Hypothalamus (tissue), 51 donors: ENCODE data around the gene ASIC1.

Experiments
- DNase-seq, 51 donors: peaks; one replicate each; lab custom pipeline; 2025; lab: John Stamatoyannopoulos, UW

The ASIC1 gene

DNA sequence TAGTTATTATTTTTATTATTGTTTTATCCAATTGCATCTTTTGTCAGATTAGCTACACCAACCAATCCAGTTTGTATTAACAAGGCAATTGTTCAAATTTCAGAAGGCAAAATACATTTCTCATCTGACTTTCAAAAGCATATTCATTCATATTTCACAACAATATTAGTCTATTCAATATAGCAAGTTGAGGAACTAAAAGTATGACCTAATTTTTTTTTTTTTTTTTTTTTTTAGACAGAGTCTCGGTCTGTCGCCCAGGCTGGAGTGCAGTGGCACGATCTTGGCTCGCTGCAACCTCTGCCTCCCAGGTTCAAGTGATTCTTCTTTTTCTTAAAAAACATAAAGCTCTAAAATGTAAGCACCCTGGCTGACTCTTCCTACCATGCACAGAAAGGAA is 71.9 kb downstream of the ASIC1 start:
- no peak for DNase-seq

DNA sequence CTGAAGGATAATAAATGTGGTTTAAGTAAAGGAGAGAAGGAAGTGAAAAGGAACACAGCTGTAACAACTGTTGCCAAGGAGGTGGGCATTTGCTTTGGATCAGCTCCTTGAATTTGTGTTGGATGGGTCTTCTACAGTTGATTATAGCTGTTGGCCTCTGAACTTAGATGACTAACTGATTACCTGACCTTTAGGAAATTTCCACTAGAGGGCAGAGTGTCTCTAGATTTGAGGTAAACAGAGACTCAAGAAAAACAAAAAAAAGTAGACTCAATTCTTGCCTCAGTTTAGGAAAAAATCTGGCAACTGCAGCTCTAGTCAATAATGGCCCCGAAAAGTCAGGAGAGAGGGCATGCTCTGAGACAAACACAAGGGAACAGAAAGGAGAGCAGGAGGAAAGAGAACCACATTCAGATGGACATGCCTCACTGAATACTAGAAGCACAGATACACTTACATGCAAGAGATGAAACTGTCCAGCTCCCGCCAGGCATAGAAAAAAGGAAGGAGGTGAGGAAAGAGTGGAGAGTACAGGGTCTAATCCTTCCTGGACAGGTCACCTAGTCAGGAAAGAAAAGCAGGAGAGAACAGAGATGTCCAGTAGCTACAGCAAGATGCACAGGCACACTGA is 75.2 kb downstream of the ASIC1 start:
- peak in 2 of 51 donors; percentile 3 to 11 for DNase-seq
